IMR-90 (cell line): ENCODE data around the gene FGA. TPM values are rescaled to one million over a fixed set of nuclear protein-coding genes. Genes with fewer than 3 reads are reported as not detected.

ENCODE experiments used
- ATAC-seq: fragments of 200-7000 bp; cut with Tn5 transposase; 2 replicates; pipeline ENCODE4 v1.9.1; 2020; ENCODE audit warnings: low read depth, mild to moderate bottlenecking, moderate library complexity
- BruUV-seq: library from RNA; stranded (reverse); fragments of 400-500 nt; replicated peaks from 2 replicates; lab custom pipeline; 2021; lab: Mats Ljungman, UMichigan
- CTCF ChIA-PET: fragments of 300-600 bp; formaldehyde crosslinking; extraction: SDS; loops from one replicate; lab custom pipeline; 2021; ENCODE audit warnings: antibody characterized with exemption; lab: Yijun Ruan, JAX
- POLR2A ChIA-PET: fragments of 300-600 bp; sonication (Branson Sonifier 250); formaldehyde crosslinking; loops from one replicate; lab custom pipeline; 2022; ENCODE audit warnings: antibody characterized with exemption; ENCODE audit not compliant: unreplicated experiment; lab: Charles Lee
- DNase-seq: peaks from one replicate; pipeline ENCODE4 v3.0.0; 2013
- H2AFZ ChIP-seq: replicated peaks from 2 replicates; pipeline ENCODE3; 2013; ENCODE audit warnings: low read length, mild to moderate bottlenecking; ENCODE audit not compliant: poor library complexity
- H2AK5ac ChIP-seq: 2 replicates; pipeline ENCODE4 v1.6.1; 2013; ENCODE audit warnings: low read depth, low read length, inconsistent platforms
- H2AK9ac ChIP-seq: replicated peaks from 2 replicates; pipeline ENCODE3; 2013; ENCODE audit warnings: mild to moderate bottlenecking, low read depth, low read length, moderate library complexity; ENCODE audit not compliant: poor library complexity
- H2BK120ac ChIP-seq: 2 replicates; pipeline ENCODE4 v1.6.1; 2013; ENCODE audit warnings: low read depth, low read length, inconsistent platforms
- H2BK15ac ChIP-seq: 3 replicates; pipeline ENCODE4 v1.6.1; 2013; ENCODE audit warnings: low read depth, low read length, inconsistent platforms
- H2BK20ac ChIP-seq: 2 replicates; pipeline ENCODE4 v1.6.1; 2013; ENCODE audit warnings: low read depth, mild to moderate bottlenecking, inconsistent platforms, low read length, moderate library complexity
- H2BK5ac ChIP-seq: 2 replicates; pipeline ENCODE4 v1.6.1; 2013; ENCODE audit warnings: mild to moderate bottlenecking, low read depth, low read length, inconsistent platforms; ENCODE audit not compliant: poor library complexity, severe bottlenecking
- H3K14ac ChIP-seq: replicated peaks from 2 replicates; pipeline ENCODE4 v1.6.1; 2013; ENCODE audit warnings: low read depth, low read length, inconsistent platforms
- H3K18ac ChIP-seq: 2 replicates; pipeline ENCODE4 v1.6.1; 2013; ENCODE audit warnings: low read depth, low read length, control low read depth
- H3K23ac ChIP-seq: 2 replicates; pipeline ENCODE4 v1.6.1; 2013; ENCODE audit warnings: low read depth, low read length, inconsistent platforms
- H3K27ac ChIP-seq: 2 replicates; pipeline ENCODE4 v1.5.1; 2013; ENCODE audit warnings: mild to moderate bottlenecking, control low read depth, low read length; ENCODE audit not compliant: insufficient read depth
- H3K27me3 ChIP-seq: 2 replicates; pipeline ENCODE4 v1.6.1; 2013; ENCODE audit warnings: low read length; ENCODE audit not compliant: control insufficient read depth, insufficient read depth
- H3K36me3 ChIP-seq: 2 replicates; pipeline ENCODE4 v1.6.1; 2013; ENCODE audit warnings: low read length, mixed read lengths; ENCODE audit not compliant: control insufficient read depth, insufficient read depth
- H3K4ac ChIP-seq: 2 replicates; pipeline ENCODE4 v1.6.1; 2013; ENCODE audit warnings: low read depth, low read length, inconsistent platforms
- H3K4me1 ChIP-seq: 2 replicates; pipeline ENCODE4 v1.6.1; 2013; ENCODE audit warnings: low read length, mixed read lengths; ENCODE audit not compliant: control insufficient read depth, insufficient read depth
- H3K4me2 ChIP-seq: 2 replicates; pipeline ENCODE4 v1.6.1; 2013; ENCODE audit warnings: low read depth, mild to moderate bottlenecking, control low read depth, low read length, moderate library complexity
- H3K4me3 ChIP-seq: 2 replicates; pipeline ENCODE4 v1.5.1; 2013; ENCODE audit warnings: low read depth, mild to moderate bottlenecking, control low read depth, low read length, moderate library complexity; ENCODE audit not compliant: insufficient read depth
- H3K56ac ChIP-seq: 2 replicates; pipeline ENCODE4 v1.6.1; 2013; ENCODE audit warnings: low read length, inconsistent platforms; ENCODE audit not compliant: insufficient read depth; ENCODE audit errors: extremely low read depth
- H3K79me1 ChIP-seq, 2 experiments: 2 replicates each; pipeline ENCODE4 v1.6.1; 2013; ENCODE audit warnings: low read length in 2 of 2, inconsistent platforms in 1 of 2, low read depth in 1 of 2
- H3K9ac ChIP-seq: 2 replicates; pipeline ENCODE4 v1.6.1; 2013; ENCODE audit warnings: low read depth, low read length, control low read depth
- H3K9me1 ChIP-seq: 2 replicates; pipeline ENCODE4 v1.6.1; 2013; ENCODE audit warnings: low read length, inconsistent platforms; ENCODE audit not compliant: insufficient read depth
- H3K9me3 ChIP-seq: 2 replicates; pipeline ENCODE4 v1.6.1; 2013; ENCODE audit warnings: low read length; ENCODE audit not compliant: control insufficient read depth, insufficient read depth
- H4K20me1 ChIP-seq: 2 replicates; pipeline ENCODE4 v1.6.1; 2013; ENCODE audit warnings: low read length, inconsistent platforms; ENCODE audit not compliant: insufficient read depth
- H4K5ac ChIP-seq: 2 replicates; pipeline ENCODE4 v1.6.1; 2013; ENCODE audit warnings: mild to moderate bottlenecking, low read depth, low read length, control low read depth
- H4K8ac ChIP-seq, 2 experiments: 2 replicates each; pipeline ENCODE4 v1.6.1; 2013; ENCODE audit warnings: low read depth in 2 of 2, low read length in 2 of 2, control low read depth in 1 of 2, inconsistent platforms in 1 of 2
- H4K91ac ChIP-seq: 2 replicates; pipeline ENCODE4 v1.6.1; 2013; ENCODE audit warnings: low read depth, low read length, inconsistent platforms; ENCODE audit not compliant: insufficient read depth
- BHLHE40 ChIP-seq: fragments of 150-350 bp; IDR thresholded peaks from 2 replicates; pipeline ENCODE4 v1.6.1; 2016; ENCODE audit warnings: mild to moderate bottlenecking, low read depth, low read length
- CEBPB ChIP-seq: IDR thresholded peaks from 2 replicates; pipeline ENCODE4 v1.6.1; 2012; ENCODE audit warnings: low read depth, low read length, improper control_type of control experiment
- CHD1 ChIP-seq: IDR thresholded peaks from 2 replicates; pipeline ENCODE4 v1.6.1; 2012; ENCODE audit warnings: low read depth, low read length, improper control_type of control experiment
- CTCF ChIP-seq: conservative IDR thresholded peaks from 2 replicates; pipeline ENCODE4 v1.5.1; 2012; ENCODE audit warnings: mild to moderate bottlenecking, low read depth, low read length, improper control_type of control experiment
- ELK1 ChIP-seq: fragments of 150-350 bp; IDR thresholded peaks from 2 replicates; pipeline ENCODE4 v1.6.1; 2016; ENCODE audit warnings: low read depth, mild to moderate bottlenecking, low read length, moderate library complexity, borderline replicate concordance
- FOS ChIP-seq: fragments of 150-350 bp; IDR thresholded peaks from 2 replicates; pipeline ENCODE4 v1.6.1; 2016; ENCODE audit warnings: low read depth, low read length
- MAFK ChIP-seq: IDR thresholded peaks from 2 replicates; pipeline ENCODE4 v1.6.1; 2012; ENCODE audit warnings: low read depth, low read length, improper control_type of control experiment
- MAZ ChIP-seq: IDR thresholded peaks from 2 replicates; pipeline ENCODE4 v1.6.1; 2012; ENCODE audit warnings: low read depth, mild to moderate bottlenecking, low read length, improper control_type of control experiment, moderate library complexity, borderline replicate concordance
- MXI1 ChIP-seq: IDR thresholded peaks from 2 replicates; pipeline ENCODE4 v1.6.1; 2012; ENCODE audit warnings: low read depth, mild to moderate bottlenecking, low read length, moderate library complexity, borderline replicate concordance
- NFE2L2 ChIP-seq: fragments of 150-350 bp; IDR thresholded peaks from 2 replicates; pipeline ENCODE4 v1.6.1; 2016; ENCODE audit warnings: low read depth, mild to moderate bottlenecking, low read length
- POLR2A ChIP-seq: IDR thresholded peaks from 2 replicates; pipeline ENCODE4 v1.6.1; 2012; ENCODE audit warnings: mild to moderate bottlenecking, low read depth, low read length
- RAD21 ChIP-seq: IDR thresholded peaks from 2 replicates; pipeline ENCODE4 v1.6.1; 2012; ENCODE audit warnings: low read length, improper control_type of control experiment
- RCOR1 ChIP-seq: IDR thresholded peaks from 2 replicates; pipeline ENCODE4 v1.6.1; 2012; ENCODE audit warnings: mild to moderate bottlenecking, low read length, improper control_type of control experiment; ENCODE audit not compliant: insufficient replicate concordance
- RFX5 ChIP-seq: IDR thresholded peaks from 2 replicates; pipeline ENCODE4 v1.8.0; 2012; ENCODE audit warnings: low read depth, mild to moderate bottlenecking, low read length, moderate library complexity
- SMC3 ChIP-seq: fragments of 150-350 bp; IDR thresholded peaks from 2 replicates; pipeline ENCODE4 v1.6.1; 2016; ENCODE audit warnings: low read depth, mild to moderate bottlenecking, antibody characterized with exemption, low read length, moderate library complexity
- USF2 ChIP-seq: fragments of 150-350 bp; IDR thresholded peaks from 2 replicates; pipeline ENCODE4 v1.6.1; 2017; ENCODE audit warnings: mild to moderate bottlenecking, antibody characterized with exemption, low read length, low read depth
- WGBS, 2 experiments: methylation state at CpG; one replicate each; pipeline versions ENCODE4 v1.1.5 to v1.1.7; 2013; ENCODE audit warnings: missing lambda C conversion rate in 2 of 2; ENCODE audit not compliant: insufficient read length in 1 of 2; ENCODE audit errors: extremely low coverage in 2 of 2; 5-methylcytosine and 5-hydroxymethylcytosine counted together
- dilution Hi-C: fragments of 300-500 bp; cut with HindIII; formaldehyde crosslinking; loops from one replicate; pipeline ENCODE4 v1.14.3; 2018; ENCODE audit warnings: low sequenced_read_pairs; ENCODE audit not compliant: unreplicated experiment
- in situ Hi-C: fragments of 300-500 bp; cut with MboI; formaldehyde crosslinking; loops from 3 replicates; pipeline ENCODE4 v1.14.3; 2019; ENCODE audit warnings: low sequenced_read_pairs, inconsistent platforms, mixed read lengths
- intact Hi-C: fragments of 100-400 bp; cut with micrococcal nuclease; formaldehyde crosslinking; loops from 2 replicates; pipeline ENCODE4 v1.10.0; 2022
- polyA plus RNA-seq, 3 experiments: library from polyadenylated mRNA; depleted of rRNA; stranded (reverse); fragments of >200 nt; gene quantifications; 2 replicates each; pipeline ENCODE4 v1.2.3, GENCODE V29; 2012; ENCODE audit warnings: low replicate concordance in 1 of 3
- total RNA-seq: library from RNA; depleted of rRNA; stranded (reverse); fragments of >200 nt; gene quantifications from 2 replicates; pipeline ENCODE4 v1.2.3, GENCODE V29; 2012

Gene FGA
- total and polyA plus RNA-seq, 2 of the 4 experiments (the other 2 are of a cell fraction), result not detected

DNA sequence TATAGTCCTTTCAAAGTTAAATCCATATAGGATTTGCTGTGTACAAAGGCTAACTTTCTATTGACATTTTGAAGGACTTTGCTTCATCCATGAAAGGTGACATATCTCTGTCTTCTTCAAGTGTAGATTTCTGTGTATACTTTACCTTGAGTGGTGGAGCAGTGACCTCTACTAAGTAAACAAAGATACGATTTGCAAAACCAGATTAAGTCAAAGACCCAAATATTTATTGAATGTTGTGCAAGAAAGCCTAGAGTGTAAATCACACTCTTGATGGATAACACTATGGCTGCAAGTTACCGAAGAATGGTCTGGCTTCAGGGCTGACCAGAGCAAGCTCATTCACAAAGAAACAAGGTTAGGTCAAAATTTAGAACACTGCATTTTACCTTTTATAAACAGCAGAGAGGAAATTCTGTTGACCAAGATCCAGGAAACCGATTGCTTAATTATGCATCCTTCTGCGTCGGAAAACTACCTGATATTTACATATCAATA, 27.3 kb upstream of the FGA start:
- H4K91ac ChIP-seq, result no peak overlapping the region
- H4K5ac ChIP-seq, result no peak overlapping the region
- H3K4me3 ChIP-seq, result no peak overlapping the region
- no peak for TF ChIP-seq CHD1
- no peak for TF ChIP-seq MAZ
- no peak for TF ChIP-seq CTCF
- no peak for TF ChIP-seq MXI1
- no peak for TF ChIP-seq SMC3
- TF ChIP-seq POLR2A, result no peak
- TF ChIP-seq NFE2L2, result no peak
- no peak for TF ChIP-seq RCOR1
- no peak for TF ChIP-seq MAFK
- TF ChIP-seq ELK1, result no peak
- no peak for TF ChIP-seq USF2
- no peak for TF ChIP-seq BHLHE40
- no peak for TF ChIP-seq FOS
- no peak for TF ChIP-seq CEBPB
- no peak for TF ChIP-seq RAD21
- no peak for TF ChIP-seq RFX5
- no peaks in the 10 kb centered on the region for H3K9me3 ChIP-seq
- no peak overlapping the region for H2BK120ac ChIP-seq
- no peak overlapping the region for H2BK15ac ChIP-seq
- in situ Hi-C loops (loop anchor here (5.0 kb wide), 1 partner anchor 66 kb away; the partner anchor contains the start of gene PLRG1), dilution Hi-C loops (no loop called here), intact Hi-C loops (loop anchor here (1.0 kb wide), 2 partner anchors 59 to 66 kb away; no protein-coding TSS in a partner anchor)
- H2BK20ac ChIP-seq, result no peak overlapping the region
- no peaks in the 10 kb centered on the region for H3K79me1 ChIP-seq
- no TSS peak for BruUV-seq
- H3K4me2 ChIP-seq, result no peak overlapping the region
- H2AK9ac ChIP-seq, result no peak overlapping the region
- no peaks in the 10 kb centered on the region for H3K4me1 ChIP-seq
- no peak overlapping the region for H3K56ac ChIP-seq
- no peaks in the 10 kb centered on the region for H3K36me3 ChIP-seq
- no peaks in the 10 kb centered on the region for H3K9me1 ChIP-seq
- H3K14ac ChIP-seq, result no peak overlapping the region
- H2AFZ ChIP-seq, result no peak overlapping the region
- no peak overlapping the region for H2AK5ac ChIP-seq
- no peak overlapping the region for H3K23ac ChIP-seq
- H3K18ac ChIP-seq, result no peak overlapping the region
- no peaks in the 10 kb centered on the region for H4K20me1 ChIP-seq
- WGBS, 2 experiments, result no CpG with 5 or more reads among the region's 5 CpGs
- no peak overlapping the region for H4K8ac ChIP-seq
- H3K4ac ChIP-seq, result no peak overlapping the region
- CTCF ChIA-PET, result interaction anchor here (1.7 to 2.5 kb wide), 4 partner anchors 8 to 65 kb away, joined by 5 to 21 read pairs (median 12); no protein-coding TSS in a partner anchor
- no peaks in the 10 kb centered on the region; the same call in 1 of the 2 replicates for H3K27me3 ChIP-seq
- no peak overlapping the region for H3K9ac ChIP-seq
- DNase-seq (no peak), ATAC-seq (no peak)
- H3K27ac ChIP-seq, result no peak overlapping the region
- POLR2A ChIA-PET, result no interaction called here
- no peak overlapping the region for H2BK5ac ChIP-seq
